Activated naive CD4-positive, alpha-beta T cell treated with anti-CD3 and anti-CD28 coated beads, Interleukin-2, amount 10 ng/mL, durations not matched to agents 7 days and 5 days (primary cell): ENCODE measurements around the gene ZMIZ1.

Experiments used
- CTCF ChIA-PET: fragments of 350-600 bp; sonication (Branson Sonifier 250); formaldehyde crosslinking; loops from one replicate; lab custom pipeline; 2021; ENCODE audit warnings: antibody characterized with exemption; lab: Charles Lee
- DNase-seq: peaks from one replicate; pipeline ENCODE4 v3.0.0-alpha.2; 2020
- H3K27ac Mint-ChIP-seq: one replicate; pipeline ENCODE4 v1.8.0; 2021; ENCODE audit warnings: mild to moderate bottlenecking, moderate library complexity, mixed read lengths
- H3K27me3 Mint-ChIP-seq: one replicate; pipeline ENCODE4 v1.8.0; 2021; ENCODE audit warnings: mild to moderate bottlenecking, mixed read lengths
- H3K36me3 Mint-ChIP-seq: one replicate; pipeline ENCODE4 v1.8.0; 2021; ENCODE audit warnings: mixed read lengths
- H3K4me1 Mint-ChIP-seq: one replicate; pipeline ENCODE4 v1.8.0; 2021; ENCODE audit warnings: mixed read lengths
- H3K4me3 Mint-ChIP-seq: one replicate; pipeline ENCODE4 v1.8.0; 2021; ENCODE audit warnings: mild to moderate bottlenecking, moderate library complexity, mixed read lengths
- H3K9me3 Mint-ChIP-seq: one replicate; pipeline ENCODE4 v1.8.0; 2021; ENCODE audit warnings: mixed read lengths

The ZMIZ1 gene

DNA sequence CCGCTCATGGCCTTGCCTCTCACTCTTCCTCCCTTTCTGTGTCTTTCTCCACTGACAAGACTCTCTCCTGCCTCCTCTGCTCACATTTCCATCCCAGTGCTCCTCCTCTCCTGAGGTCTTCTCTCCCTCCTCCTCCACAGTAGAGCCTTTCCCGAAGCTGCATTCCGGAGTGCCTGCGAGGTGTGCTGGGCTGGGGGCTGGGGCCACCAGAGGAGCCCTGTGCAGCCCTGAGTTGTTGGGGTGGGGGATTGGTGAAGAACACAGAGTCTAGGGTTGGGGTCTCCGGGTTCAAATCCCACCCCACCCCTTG lies 76.4 kb downstream of the ZMIZ1 start:
- Mint-ChIP-seq H3K4me1 (peaks cover 76% of the 10 kb centered on the region), H3K27ac (peak overlapping the region; percentile 71), H3K4me3 (no peak overlapping the region), H3K9me3 (no peaks in the 10 kb centered on the region), H3K27me3 (no peaks in the 10 kb centered on the region), H3K36me3 (peaks cover 12% of the 10 kb centered on the region)
- DNase-seq: no peak
- CTCF ChIA-PET: no interaction called here

GRCh38 chr10:79145517-79146470 lies 77.0 kb downstream of the ZMIZ1 start:
- peak overlapping the region; percentile 86 for H3K27ac Mint-ChIP-seq
- H3K36me3 Mint-ChIP-seq: peaks cover 9% of the 10 kb centered on the region
- H3K4me1 Mint-ChIP-seq: peaks cover 78% of the 10 kb centered on the region
- H3K27me3 Mint-ChIP-seq: no peaks in the 10 kb centered on the region
- no peak for DNase-seq
- no peaks in the 10 kb centered on the region for H3K9me3 Mint-ChIP-seq
- H3K4me3 Mint-ChIP-seq: no peak overlapping the region
- CTCF ChIA-PET: no interaction called here

- Mint-ChIP-seq H3K4me1 (peaks cover 83% of the 10 kb centered on the region), H3K27me3 (no peaks in the 10 kb centered on the region), H3K27ac (peak overlapping the region; percentile 86), H3K36me3 (peaks cover 9% of the 10 kb centered on the region), H3K9me3 (no peaks in the 10 kb centered on the region), H3K4me3 (no peak overlapping the region)
- DNase-seq: peak; percentile 56
- CTCF ChIA-PET: no interaction called here
Measured at GRCh38 chr10:79146611-79147130, 77.9 kb downstream of the ZMIZ1 start.

GRCh38 chr10:79147306-79147705 lies 78.5 kb downstream of the ZMIZ1 start:
- CTCF ChIA-PET: no interaction called here
- Mint-ChIP-seq H3K4me1 (peaks cover 80% of the 10 kb centered on the region), H3K27ac (peak overlapping the region; percentile 86), H3K27me3 (no peaks in the 10 kb centered on the region), H3K9me3 (no peaks in the 10 kb centered on the region), H3K4me3 (no peak overlapping the region), H3K36me3 (peaks cover 9% of the 10 kb centered on the region)
- no peak for DNase-seq

GRCh38 chr10:79147796-79148451 lies 79.2 kb downstream of the ZMIZ1 start:
- peak overlapping the region; percentile 60 for H3K27ac Mint-ChIP-seq
- H3K36me3 Mint-ChIP-seq: peaks cover 9% of the 10 kb centered on the region
- no peak overlapping the region for H3K4me3 Mint-ChIP-seq
- no peaks in the 10 kb centered on the region for H3K27me3 Mint-ChIP-seq
- CTCF ChIA-PET: interaction anchor here (0.6 kb wide), 1 partner anchor 47 kb away, joined by 3 read pairs; no protein-coding TSS in a partner anchor
- peaks cover 80% of the 10 kb centered on the region for H3K4me1 Mint-ChIP-seq
- no peak for DNase-seq
- no peaks in the 10 kb centered on the region for H3K9me3 Mint-ChIP-seq

DNA sequence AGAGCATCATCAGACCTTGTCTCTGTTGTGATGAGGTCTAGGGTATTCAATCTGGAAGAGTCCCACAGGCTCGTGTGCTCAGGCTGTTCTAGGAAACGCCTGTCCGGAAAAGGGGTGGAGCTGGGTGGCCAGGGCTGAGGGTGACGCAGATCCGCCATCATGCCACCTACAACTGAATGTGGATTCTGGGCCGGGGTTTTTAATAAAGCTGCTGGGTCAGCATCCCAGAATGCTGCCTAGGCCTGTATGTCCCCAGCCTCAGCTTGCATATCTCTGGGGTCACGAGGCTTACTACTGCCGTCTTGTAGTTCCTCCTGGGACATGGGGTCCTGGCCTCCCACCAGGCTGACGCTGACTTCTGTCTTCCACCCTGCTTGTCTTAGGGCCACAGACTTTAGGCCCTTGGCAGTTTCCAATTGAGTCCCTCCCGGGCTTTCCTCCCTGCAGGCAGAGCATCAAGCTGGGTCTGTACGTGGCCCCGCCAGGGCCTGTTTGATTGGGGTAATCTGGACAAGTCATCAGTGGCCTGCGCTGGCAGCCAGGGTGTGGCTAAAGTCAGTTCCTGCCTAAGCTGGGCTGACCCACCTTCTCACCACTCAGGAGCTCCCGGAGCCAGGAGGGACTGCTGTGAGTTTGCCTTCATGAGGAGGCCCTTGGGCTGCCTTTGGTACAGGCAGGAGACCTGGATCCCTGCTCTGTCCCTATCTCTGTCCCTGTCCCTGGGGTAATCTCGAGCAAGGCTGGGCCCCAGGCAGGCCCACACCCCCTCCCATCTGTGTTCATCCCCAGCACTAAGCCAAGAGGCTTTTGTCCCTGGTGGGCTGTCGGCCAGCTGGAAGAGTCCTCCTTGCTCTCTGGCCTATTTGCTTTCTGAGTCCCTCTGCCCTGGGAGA lies 79.9 kb downstream of the ZMIZ1 start:
- no peak for DNase-seq
- peak overlapping the region; percentile 79 for H3K27ac Mint-ChIP-seq
- peaks cover 75% of the 10 kb centered on the region for H3K4me1 Mint-ChIP-seq
- no peaks in the 10 kb centered on the region for H3K27me3 Mint-ChIP-seq
- no peaks in the 10 kb centered on the region for H3K9me3 Mint-ChIP-seq
- CTCF ChIA-PET: interaction anchor here (0.6 to 1.4 kb wide), 2 partner anchors 46 to 47 kb away, joined by 3 to 6 read pairs; no protein-coding TSS in a partner anchor
- H3K36me3 Mint-ChIP-seq: peaks cover 6% of the 10 kb centered on the region
- H3K4me3 Mint-ChIP-seq: no peak overlapping the region

- no peak for DNase-seq
- Mint-ChIP-seq H3K27ac (peak overlapping the region; percentile 79), H3K4me3 (no peak overlapping the region), H3K27me3 (no peaks in the 10 kb centered on the region), H3K36me3 (peaks cover 6% of the 10 kb centered on the region), H3K9me3 (no peaks in the 10 kb centered on the region), H3K4me1 (peaks cover 72% of the 10 kb centered on the region)
- CTCF ChIA-PET: interaction anchor here (1.4 kb wide), 1 partner anchor 46 kb away, joined by 6 read pairs; no protein-coding TSS in a partner anchor
Measured at GRCh38 chr10:79149345-79149661, 80.5 kb downstream of the ZMIZ1 start.

- no peaks in the 10 kb centered on the region for H3K27me3 Mint-ChIP-seq
- peak; percentile 78 for DNase-seq
- H3K4me3 Mint-ChIP-seq: no peak overlapping the region
- H3K27ac Mint-ChIP-seq: peak overlapping the region; percentile 86
- H3K9me3 Mint-ChIP-seq: no peaks in the 10 kb centered on the region
- H3K36me3 Mint-ChIP-seq: peaks cover 3% of the 10 kb centered on the region
- CTCF ChIA-PET: interaction anchor here (1.4 kb wide), 1 partner anchor 45 kb away, joined by 6 read pairs; no protein-coding TSS in a partner anchor
- peaks cover 67% of the 10 kb centered on the region for H3K4me1 Mint-ChIP-seq
Measured at GRCh38 chr10:79149662-79150443, 81.1 kb downstream of the ZMIZ1 start.

DNA sequence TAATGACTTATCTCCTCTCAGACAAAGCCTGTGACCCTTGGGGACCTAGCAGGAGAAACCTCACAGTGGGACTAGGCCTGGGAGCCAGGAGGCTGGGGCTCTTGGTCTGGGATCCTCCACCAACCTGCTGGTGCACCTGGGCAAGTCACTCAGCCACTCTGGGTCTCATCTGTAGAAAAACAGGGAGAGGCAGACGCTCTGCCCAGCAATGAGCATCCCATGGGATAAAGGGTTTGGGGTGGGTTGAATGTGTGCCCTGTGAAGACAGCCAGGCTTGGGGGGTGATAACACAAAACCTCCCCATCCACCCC lies 81.6 kb downstream of the ZMIZ1 start:
- Mint-ChIP-seq H3K27me3 (no peaks in the 10 kb centered on the region), H3K27ac (peak overlapping the region; percentile 86)

DNA sequence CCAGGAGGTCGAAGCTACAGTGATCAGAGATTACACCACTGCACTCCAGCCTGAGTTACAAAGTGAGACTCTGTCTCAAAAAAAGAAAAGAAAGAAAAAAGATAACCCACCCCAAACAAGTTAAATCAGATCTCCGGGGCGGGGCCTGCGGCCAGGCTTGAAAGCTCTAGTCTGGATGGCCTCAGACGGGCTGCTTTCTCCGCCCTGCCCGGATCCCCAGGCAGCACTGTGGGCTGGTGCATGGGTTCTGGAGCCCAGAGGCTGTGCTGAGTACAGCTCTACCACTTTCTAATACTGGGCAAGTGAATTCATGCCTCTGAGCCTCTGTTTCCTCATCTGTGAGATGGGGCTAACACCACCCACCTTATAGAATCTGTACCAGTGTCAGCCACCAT lies 83.7 kb downstream of the ZMIZ1 start:
- no peak overlapping the region for H3K4me3 Mint-ChIP-seq
- CTCF ChIA-PET: no interaction called here

More for the DNA sequence above, 81.6 kb downstream of the ZMIZ1 start:
- H3K4me1 Mint-ChIP-seq: peaks cover 61% of the 10 kb centered on the region
- H3K4me3 Mint-ChIP-seq: no peak overlapping the region
- CTCF ChIA-PET: no interaction called here
- no peak for DNase-seq
- H3K9me3 Mint-ChIP-seq: no peaks in the 10 kb centered on the region
- peaks cover 1% of the 10 kb centered on the region for H3K36me3 Mint-ChIP-seq

DNA sequence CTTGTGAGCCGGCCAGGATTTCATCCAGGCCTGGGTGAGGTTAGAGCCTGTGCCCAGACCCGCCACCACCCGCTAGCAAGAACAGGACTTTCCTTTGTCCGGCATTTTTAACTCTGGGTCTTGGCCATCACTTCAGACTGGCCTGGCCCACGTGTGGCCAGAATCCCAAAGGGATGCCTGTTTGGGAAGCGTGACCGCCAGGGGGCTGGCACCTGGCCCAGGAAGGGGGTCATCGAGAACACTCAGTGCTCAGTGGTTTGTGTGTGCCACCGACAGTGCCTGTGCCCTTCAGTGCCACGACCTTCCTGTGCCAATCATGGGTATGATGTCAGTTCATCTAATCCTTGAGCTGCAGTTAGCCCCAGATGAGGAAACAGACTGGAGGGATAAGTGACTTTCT lies 85.0 kb downstream of the ZMIZ1 start:
- CTCF ChIA-PET: no interaction called here
- Mint-ChIP-seq H3K4me3 (no peak overlapping the region), H3K27ac (no peak overlapping the region), H3K36me3 (no peaks in the 10 kb centered on the region), H3K27me3 (no peaks in the 10 kb centered on the region), H3K9me3 (no peaks in the 10 kb centered on the region), H3K4me1 (peaks cover 28% of the 10 kb centered on the region)
- DNase-seq: no peak

More for the DNA sequence above, 83.7 kb downstream of the ZMIZ1 start:
- peaks cover 41% of the 10 kb centered on the region for H3K4me1 Mint-ChIP-seq
- no peaks in the 10 kb centered on the region for H3K9me3 Mint-ChIP-seq
- no peak for DNase-seq
- peaks cover 1% of the 10 kb centered on the region for H3K36me3 Mint-ChIP-seq
- H3K27me3 Mint-ChIP-seq: no peaks in the 10 kb centered on the region
- no peak overlapping the region for H3K27ac Mint-ChIP-seq

GRCh38 chr10:79155301-79156081 lies 86.7 kb downstream of the ZMIZ1 start:
- no peak for DNase-seq
- no peak overlapping the region for H3K27ac Mint-ChIP-seq
- CTCF ChIA-PET: no interaction called here
- H3K9me3 Mint-ChIP-seq: no peaks in the 10 kb centered on the region
- no peak overlapping the region for H3K4me3 Mint-ChIP-seq
- H3K4me1 Mint-ChIP-seq: peaks cover 10% of the 10 kb centered on the region
- H3K27me3 Mint-ChIP-seq: no peaks in the 10 kb centered on the region
- no peaks in the 10 kb centered on the region for H3K36me3 Mint-ChIP-seq
